GM19438 (cell line): ENCODE results near the gene PIK3IP1.

Experiments used
- ATAC-seq: cut with Tn5 transposase; IDR thresholded peaks from one replicate; pipeline ENCODE4 v1.9.1; 2021; ENCODE audit warnings: low read depth; ENCODE audit not compliant: unreplicated experiment

Gene PIK3IP1

DNA sequence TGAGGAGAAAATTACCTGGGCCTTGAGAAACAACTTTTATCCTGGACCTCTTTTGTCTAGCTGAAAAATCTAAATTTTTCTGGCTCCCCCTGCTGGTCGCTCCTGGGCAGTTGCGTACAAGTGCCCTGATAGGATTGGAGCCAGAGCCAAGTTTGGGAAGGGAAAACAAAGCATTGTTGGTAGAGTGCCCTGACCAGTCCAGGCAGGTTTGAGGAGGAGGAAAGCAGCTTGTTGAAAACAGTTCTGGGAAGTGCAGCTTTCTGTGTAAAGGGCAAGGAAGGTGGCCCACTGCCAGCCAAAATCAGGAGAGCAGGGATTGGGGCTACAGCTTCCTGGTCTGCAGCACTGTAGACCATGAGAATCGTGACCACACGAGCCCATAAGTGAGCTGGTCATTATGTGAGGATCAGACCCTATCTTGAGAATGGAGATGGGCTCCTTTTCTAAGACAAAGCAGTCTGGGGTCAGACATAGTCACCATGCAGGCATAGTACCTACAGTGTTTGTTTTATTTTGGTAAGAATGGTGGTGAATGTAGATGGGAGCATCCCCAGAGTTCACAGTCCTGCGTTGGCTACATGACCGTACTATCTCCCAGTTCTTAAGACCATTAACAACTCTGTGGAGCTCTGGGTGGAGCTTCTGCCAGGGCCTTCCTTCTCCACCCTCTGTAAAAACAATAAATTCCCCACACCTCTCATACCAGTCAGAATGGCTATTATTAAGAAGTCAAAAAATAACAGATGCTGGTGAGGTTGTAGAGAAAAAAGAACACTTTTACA, 21.3 kb upstream of the PIK3IP1 start:
- ATAC-seq: no peak

DNA sequence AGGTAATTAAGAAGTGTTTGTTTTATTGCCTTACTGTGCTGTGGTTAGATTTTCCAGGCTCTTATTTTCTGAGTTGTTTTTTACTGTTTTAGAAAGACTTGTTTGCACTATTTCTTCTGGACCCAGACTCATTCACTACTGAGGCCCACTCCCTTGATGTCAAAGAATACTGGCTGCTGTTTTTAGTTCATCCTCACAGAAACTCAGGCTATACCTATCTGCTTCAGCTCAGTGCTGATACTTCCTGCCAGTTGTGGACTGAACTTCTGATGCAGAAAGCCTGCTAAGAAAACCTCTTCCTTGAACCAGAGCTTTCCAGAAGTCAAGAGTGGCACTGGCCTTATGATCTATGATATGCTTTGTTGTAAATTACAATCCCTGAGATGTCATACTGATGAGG, 15.9 kb upstream of the PIK3IP1 start:
- ATAC-seq: no peak

DNA sequence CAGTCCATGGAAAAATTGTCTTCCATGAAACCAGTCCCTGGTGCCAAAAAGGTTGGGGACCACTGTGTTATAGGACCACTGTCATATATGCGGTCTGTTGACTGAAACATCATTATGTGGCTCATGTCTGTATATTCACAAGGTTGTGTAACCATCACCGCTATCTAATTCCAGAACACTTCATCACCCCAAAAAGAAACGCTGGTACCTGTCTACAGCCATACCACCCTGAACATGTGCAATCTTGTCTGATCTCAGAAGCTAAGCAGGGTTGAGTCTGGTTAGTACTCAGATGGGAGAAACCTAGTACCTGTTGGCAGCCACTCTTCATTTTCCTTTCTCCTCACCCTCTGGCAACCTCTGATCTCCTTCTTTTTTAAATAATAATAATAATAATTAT, 12.9 kb upstream of the PIK3IP1 start:
- ATAC-seq: no peak

DNA sequence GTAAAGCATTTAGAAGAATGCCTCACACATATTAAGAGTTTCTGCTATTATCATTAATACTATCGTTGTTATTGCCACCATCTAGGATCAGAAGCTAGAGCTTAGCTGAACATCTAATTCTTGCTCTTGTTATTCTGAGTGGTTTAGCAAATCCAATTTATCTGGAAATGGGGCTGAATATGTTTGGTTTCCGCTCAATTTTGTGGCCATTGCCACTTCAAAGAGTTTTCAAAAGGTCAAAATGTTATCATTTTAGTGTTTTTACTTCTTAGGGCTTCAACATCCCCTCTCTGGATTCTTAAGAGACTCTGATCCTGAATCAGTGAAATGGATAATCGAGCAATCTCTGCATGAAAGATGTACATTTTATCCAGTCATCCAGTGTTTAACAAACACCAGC, 10.2 kb upstream of the PIK3IP1 start:
- ATAC-seq: no peak

DNA sequence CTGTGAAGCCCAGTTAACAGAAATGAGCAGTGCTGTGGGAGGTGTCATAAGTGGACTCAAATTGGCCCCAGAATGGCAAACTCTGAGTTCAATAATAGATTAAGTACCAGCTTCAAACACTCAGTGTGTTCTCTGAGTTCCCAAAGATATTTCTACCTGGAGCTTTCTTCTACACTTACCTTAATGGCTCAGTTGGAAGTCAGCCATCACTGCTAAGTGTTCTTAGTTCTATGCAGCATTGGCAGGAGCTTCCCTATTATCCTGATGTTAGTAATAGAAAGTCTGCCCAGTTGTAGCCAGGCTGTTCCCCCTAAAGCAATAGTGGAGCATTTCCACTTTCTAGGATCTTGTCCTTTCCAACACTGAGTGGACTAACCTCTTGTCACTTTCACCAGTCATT, 9.7 kb upstream of the PIK3IP1 start:
- ATAC-seq: no peak

DNA sequence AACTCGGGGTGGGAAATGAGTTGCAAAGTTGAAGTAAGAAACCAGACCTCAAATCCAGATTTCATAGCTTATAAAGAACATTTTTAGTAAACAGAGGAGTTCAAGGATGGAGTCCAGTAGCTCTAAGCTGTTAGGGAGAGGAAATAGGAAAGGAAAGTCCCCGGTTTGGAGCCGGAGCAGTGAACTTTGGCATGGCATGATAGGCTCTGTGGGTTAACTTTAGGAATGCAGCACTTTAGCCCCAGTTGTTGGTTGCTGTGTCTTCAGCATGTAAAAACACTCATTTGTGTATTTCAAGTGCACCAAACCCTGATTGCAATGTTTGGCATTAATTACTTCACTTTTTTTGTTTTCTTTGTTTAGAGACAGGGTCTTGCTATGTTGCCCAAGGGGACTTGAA, 8.6 kb upstream of the PIK3IP1 start:
- no peak for ATAC-seq

DNA sequence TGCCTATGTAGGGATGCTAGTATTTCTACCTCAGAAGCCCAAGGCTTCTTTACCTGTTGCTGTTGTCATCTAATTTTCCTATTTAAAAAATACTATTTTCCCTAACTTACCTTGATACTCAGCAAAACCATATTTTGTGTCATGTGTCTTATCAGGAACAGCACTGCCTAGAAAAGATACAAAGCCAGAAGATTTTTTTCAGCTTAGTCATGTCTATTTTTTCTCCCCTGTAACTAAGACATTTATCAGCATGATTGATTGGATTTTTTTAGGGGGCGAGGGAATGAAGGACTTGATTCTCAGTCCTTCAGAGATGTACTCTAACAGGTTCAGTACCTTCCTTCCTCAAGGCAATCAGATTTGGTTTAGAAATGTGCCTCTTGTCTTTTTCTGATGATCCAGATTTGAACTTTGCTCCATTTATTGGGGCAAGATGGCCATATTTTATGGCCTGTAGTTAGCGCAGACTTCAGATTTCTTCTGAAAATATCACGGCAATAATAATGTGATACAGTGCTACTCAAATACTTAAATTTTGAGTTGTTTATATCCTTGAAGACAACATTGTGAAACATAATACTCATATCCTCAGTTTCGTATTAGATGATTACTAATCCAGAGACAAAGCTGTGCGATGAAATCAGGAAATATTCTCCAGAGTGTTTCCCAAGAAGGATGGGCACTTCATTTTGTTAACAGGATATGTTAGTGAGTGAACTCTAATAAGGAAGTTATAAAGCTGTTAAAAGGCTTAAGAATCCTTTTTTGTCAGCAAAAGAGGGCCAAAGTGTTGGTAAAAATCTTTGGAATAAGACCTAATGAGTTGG, 3.8 kb upstream of the PIK3IP1 start:
- ATAC-seq: no peak

DNA sequence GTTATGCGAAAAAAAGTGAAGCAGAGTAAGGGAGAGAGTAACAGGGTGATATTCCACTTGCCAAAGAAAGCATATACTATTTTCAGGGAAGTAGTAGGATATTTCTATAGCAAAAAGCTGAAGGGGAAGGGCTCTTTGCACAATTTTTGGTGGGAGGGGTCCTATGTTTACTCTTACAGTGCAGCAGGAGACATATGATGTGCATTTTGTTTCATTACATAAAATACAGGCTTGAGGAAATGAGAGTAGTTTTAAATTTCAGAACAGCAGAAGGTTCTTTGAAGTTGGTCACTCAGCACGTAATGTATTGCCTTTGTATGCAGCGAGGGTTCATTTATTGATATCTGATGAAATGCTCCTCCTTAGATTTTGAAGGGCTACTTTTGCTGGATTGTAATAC, 3.1 kb upstream of the PIK3IP1 start:
- ATAC-seq: no peak

DNA sequence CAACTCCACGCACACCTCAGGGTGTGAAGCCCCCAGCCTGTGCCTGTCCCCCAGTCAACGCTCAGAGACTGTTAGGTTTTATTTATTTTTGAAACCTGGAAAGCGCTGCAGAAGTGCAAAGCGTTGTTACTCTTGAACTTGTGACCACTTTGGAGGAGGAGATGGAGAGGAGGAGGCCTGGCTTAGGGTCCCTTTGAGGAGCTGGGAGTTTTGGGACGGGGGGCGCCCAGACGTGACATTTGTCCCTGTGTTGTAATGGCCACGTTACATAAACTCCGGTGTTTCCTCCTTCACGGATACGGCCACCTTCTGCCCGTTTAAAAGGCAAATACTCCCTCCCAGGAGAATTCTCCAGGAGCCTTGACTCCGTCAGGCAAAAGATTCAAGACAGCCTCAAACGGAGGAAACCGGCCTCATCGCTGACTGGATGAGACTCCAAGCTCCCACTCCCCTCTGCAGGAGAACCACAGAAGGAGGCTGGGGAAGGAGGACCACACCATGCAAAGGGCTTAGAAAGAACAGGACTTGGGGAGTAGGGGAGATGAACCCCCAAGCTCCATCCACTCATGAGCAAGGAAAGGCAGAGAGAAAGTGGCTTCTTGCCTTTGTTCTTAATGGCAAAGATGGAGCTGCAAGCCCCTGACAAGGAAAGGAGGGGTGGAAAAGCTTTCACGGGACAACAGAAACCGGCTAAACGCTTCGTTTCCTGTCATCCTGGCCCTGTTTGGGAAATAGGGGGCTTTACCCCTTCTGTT, 630 bp downstream of the PIK3IP1 start:
- ATAC-seq: no peak

DNA sequence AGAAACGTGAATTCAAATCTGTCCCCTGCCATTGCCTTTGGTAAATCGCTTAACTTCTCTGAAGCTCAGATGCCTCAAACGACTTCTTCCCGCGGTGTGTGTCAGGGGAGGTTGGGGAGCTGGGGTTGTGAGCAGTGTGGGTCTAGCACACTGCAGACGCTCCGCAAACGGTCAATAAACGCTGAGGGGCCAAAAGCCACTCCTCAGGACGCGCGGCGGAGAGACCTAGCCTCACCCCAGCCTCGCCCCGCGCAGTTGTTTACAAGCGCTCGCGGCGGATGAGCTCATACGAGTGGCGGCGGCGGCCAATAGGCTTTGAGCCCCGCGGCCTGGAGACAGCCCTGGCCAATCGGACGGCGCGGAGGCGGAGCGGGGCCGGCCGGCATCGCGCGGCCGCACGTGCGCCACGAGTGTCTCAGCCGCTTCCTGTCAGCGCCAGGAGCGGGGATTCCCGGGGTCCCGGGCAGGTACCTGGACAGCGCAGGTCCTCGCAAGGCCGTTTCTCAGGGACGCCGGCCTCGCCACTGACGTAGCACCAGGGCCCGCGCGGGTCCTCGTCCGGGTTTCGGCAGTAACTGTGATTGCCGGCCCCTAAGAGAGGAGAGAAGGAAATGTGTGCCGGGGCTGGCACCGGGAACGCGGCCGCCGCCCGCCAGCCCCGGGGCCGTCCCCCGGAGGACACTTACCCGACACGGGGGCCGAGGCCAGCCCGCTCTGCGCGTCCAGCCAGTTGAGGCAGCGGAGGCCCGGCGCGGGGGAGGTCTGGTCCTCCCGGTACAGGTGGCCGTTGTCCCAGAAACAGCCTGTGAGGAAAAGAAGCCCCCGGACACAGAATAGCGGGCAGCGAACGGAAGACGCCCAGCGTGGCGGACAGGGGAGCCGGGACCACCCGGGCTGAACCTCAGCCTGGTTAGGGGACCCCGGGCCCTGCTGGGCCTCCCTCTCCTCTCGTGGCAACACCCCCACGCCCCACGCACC, 1.5 kb downstream of the PIK3IP1 start:
- ATAC-seq: peak; percentile 84

DNA sequence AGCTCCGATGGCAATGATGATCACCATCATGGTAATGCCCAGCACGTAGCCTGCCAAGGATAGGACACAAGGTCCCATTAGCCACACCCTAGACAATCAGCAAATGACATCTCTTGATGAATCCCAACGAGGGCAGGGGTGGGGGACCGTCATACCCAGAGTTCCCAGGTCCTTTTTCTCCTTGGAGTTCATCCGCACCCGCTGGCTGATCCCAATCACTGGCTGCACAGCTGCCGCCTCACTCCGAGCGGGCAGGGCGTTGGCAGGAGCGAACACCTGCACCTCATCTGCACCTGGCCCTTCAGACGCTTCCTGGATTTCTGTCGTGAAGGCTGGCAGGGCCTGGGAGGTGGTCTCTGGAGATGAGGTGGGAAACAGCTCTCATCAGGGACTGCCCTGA, 2.9 kb downstream of the PIK3IP1 start:
- ATAC-seq: no peak

DNA sequence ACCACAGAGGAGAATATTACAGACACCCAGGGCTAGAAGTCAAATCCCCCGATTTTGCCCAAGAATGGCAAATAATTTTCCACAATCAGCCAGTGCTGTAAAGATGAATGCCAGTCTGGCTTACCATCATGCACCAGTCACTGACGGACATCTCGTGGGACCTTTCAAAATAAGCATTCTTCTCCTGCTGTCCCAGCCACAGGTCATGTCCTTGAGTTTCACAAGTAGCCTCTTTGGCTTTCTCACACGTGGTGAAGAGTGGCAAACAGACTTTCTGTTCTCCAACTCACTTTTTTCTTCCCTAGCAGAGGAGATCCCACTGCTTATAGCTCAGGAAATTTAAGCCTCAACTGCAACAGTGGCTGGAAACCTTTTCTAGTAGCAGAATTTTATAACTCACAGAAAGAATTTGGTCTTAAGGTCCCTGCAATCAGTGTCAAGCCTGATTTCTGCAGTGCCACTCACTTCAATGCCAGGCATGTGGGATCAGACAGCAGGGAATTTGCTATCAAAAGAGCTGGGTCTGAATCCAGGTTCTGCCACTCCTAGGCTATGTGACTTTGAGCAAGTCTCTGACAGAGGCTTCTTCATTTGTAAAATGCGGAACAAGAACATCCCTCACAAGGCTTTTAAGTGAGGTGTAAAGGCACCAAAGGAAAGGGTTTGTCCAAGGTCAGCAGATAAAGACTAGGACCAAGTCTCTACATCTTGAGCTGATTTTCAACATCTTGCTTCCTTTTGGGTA, 3.6 kb downstream of the PIK3IP1 start:
- ATAC-seq: no peak

DNA sequence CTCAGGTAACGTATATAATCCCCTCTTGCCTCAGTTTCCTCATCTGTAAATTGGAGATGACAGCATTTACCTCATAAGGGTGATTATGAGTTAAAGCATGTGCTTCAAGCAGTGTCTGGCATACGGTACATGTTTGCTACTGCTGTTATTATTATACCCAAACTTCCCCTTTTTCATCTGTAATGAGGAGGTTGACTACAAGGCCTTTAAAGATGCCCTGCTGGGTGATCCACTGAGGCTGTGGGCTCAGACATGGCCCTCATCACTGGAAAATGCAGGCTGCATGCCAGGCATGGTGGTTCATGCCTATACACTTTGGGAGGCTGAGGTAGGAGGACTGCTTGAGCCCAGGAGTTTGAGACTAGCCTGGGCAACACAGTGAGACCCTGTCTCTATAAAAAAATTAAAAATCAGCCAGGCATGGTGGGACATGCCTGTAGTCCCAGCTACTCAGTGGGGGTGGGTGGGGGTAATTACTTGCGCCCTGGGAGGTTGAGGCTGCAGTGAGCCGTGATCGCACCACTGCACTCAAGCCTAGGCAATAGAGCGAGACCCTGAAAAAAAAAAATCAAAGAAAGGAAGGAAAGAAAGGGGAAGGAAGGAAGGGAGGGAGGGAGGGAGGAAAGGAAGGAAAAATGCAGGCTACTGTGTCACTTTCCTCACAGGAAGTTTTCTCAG, 4.3 kb downstream of the PIK3IP1 start:
- no peak for ATAC-seq

DNA sequence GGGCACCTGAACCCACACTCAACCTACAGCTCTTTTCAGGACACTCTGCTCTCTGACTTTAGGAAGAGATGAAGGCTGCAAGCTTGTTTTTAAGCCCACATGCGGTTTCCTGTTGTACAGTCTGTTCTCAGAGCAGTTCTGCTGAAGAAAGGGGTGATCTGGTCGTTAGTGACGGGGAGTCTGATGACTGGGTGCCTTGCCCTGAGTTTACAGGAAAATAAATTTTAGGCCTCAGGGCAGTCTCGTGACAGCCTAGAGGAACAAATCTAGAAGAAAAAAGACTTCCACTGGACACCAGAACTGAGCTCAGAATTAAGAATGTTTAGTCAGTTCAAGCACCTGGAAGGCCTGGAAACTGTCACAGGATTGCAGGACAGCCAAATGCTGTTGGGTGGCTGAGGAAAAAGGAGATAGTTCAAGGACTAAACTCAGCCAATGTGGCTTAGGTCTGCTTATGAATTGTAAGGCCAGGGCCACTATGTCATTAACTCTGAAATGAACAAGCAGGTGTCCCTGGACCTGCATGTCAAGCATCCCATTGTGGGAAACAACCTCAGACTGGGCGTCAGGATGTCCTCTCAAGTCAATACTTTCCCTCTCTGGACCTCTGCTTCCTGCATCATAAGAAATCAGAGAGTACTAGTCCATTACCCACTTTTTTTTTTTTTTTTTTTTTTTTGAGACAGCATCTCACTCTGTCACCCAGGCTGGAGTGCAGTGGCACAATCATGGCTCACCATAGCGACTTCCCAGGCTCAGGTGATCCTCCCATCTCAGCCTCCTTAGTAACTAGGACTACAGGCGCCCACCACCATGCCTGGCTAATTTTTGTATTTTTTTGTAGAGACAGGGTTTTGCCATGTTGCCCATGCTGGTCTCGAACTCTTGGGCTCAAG, 5.7 kb downstream of the PIK3IP1 start:
- ATAC-seq: no peak

DNA sequence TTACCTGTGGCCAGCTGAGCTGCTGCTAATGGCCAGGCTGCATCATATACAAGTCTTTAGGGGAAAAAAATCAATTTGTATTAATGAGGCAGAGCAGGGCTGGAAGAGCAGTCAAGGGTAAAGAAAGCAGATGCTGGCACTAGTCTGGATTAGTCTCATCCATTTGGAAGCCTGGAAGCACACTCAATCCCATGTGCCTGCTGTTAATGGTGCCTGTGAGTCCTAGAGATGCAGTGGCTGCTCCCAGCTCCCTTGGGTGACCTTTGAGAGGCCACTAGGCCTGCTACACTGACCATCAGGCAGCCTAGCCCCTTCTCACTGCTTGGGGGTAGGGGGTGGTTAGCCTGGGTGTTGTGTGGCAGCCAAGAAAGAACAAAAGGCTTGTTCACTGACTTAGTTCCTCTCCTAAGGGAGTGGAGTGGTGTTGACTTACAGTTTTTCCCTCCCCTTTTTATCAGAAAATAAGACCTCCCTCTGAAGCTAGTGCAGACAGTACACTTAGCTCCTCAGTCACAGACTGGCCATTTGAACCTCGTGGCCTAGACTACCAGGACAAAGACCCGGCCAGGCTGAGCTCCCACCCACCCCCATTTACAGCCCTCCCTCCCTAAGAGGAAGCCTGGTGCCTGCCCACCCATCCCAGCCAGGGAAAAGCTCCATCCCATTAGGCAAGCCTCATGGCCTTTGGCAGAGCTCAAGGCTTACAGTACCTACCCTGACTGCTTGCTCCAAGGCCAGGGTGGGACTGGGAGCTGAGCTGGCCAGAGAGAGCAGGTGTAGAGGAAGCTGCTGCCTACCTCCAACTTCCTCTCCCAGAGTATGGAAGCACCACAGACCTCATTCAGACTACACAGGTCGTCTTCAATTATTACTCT, 7.8 kb downstream of the PIK3IP1 start:
- ATAC-seq: no peak

DNA sequence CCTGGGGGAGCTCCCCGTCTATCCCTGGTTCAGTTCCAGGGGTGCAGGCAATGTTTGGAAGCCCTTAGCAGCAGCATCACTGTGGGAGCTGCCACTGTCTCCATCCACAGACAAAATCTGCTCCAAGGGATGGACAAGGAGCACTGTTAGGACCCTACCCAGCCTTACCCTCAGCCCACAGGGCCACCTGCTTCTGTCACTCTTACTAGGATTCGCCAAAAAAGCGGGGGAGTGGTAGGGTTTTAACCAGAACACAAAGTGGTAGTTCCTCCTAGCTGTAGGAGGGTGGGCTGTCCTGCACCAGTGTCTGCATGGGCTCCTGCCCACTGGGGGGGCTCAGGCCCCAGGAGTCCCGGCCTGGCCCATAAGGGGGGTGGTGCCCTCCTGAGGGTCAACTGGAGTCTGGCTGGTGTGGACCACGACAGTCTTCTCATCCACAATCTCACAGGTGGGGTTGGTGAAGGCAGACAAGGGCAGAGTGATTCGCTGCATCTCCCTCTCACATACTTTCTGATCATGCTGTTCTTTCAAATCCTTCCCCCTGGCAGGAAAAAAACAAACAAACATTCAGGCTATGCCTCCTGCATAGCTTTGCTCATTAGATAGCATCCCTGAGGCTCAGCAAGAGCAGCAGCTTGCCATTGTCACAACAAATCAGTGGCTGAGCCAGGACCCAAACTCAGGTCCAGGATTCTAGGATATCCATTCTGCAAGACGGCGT, 9.4 kb downstream of the PIK3IP1 start:
- ATAC-seq: no peak
